ENCODE data around the gene NALCN. TPM values are rescaled to one million over a fixed set of nuclear protein-coding genes. Genes with fewer than 3 reads are reported as not detected.
A peak's percentile ranks its signal among the peaks of the same experiment; 100 is the strongest.

NALCN gene
- total RNA-seq, 1 donor = 11.2 TPM

DNA sequence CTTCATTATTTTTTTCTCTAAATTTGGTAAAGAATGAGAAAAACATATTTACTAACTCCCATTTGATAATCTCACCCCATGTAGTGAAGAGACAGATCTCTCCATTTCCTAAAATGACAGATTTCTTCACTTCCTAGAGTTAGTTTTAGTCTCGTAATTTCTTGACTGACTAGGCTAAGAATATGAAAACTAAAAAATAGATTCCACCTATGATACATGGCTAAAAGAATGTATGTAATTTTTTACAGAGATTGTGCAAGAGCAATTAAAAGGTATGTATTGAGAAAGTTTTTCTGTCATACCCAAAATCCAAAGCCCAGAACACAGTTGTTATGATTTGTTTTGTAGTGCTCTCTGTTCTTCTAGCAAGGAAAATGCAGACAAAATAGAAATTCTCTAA, 9.5 kb downstream of the NALCN start:
- H3K79me2 ChIP-seq (ENCODE audit: insufficient read depth, low read length) = peaks cover 11% of the 10 kb centered on the region
- peak overlapping the region; percentile 72 for H3K4me2 ChIP-seq (ENCODE audit: insufficient read depth, low read length)
- peak overlapping the region; percentile 31 for H2AFZ ChIP-seq (ENCODE audit: low read length)
- no peaks in the 10 kb centered on the region for H4K20me1 ChIP-seq (ENCODE audit: insufficient read depth, low read length)
- H3K9me3 ChIP-seq (ENCODE audit: low read depth, low read length) = no peaks in the 10 kb centered on the region
- peak overlapping the region; percentile 53 for H3K27ac ChIP-seq (ENCODE audit: low read depth, low read length)
- H3K4me3 ChIP-seq (ENCODE audit: insufficient read depth, low read length) = peak overlapping the region; percentile 5
- H3K4me1 ChIP-seq (ENCODE audit: insufficient read depth, low read length) = peaks cover 24% of the 10 kb centered on the region
- TF ChIP-seq, protein P1, sequence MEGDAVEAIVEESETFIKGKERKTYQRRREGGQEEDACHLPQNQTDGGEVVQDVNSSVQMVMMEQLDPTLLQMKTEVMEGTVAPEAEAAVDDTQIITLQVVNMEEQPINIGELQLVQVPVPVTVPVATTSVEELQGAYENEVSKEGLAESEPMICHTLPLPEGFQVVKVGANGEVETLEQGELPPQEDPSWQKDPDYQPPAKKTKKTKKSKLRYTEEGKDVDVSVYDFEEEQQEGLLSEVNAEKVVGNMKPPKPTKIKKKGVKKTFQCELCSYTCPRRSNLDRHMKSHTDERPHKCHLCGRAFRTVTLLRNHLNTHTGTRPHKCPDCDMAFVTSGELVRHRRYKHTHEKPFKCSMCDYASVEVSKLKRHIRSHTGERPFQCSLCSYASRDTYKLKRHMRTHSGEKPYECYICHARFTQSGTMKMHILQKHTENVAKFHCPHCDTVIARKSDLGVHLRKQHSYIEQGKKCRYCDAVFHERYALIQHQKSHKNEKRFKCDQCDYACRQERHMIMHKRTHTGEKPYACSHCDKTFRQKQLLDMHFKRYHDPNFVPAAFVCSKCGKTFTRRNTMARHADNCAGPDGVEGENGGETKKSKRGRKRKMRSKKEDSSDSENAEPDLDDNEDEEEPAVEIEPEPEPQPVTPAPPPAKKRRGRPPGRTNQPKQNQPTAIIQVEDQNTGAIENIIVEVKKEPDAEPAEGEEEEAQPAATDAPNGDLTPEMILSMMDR (IDR thresholded peaks at IDR 0.05; ENCODE audit: extremely low read depth, low read depth, low read length) = no peak
- DNase-seq (ENCODE audit: insufficient read length, low spot score, missing footprints) = no peak
- H3K36me3 ChIP-seq (ENCODE audit: insufficient read depth, low read length) = no peaks in the 10 kb centered on the region
- H3K27me3 ChIP-seq (ENCODE audit: insufficient read depth, low read length) = no peaks in the 10 kb centered on the region

DNA sequence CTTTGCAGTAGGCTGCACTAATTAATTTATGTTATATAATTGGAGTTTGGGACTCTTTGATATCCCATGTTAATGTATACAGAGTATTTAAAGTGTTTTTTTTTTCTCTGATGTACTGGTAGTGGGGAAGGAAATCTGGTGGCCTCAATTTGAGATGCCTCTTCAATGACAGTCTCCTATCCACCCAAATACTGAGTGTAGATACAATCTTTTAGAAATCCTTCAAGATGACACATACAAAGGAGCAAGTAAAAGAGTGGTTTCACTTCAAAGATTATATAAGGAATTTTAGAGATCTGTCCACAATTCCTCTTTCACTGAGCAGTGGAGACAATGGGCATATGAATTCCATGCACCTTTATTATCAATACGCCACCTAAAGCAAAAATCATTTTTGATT, 15.1 kb downstream of the NALCN start:
- TF ChIP-seq, protein P1 (IDR thresholded peaks at IDR 0.05; ENCODE audit: extremely low read depth, low read depth, low read length) = no peak
- H3K36me3 ChIP-seq (ENCODE audit: insufficient read depth, low read length) = no peaks in the 10 kb centered on the region
- peaks cover 35% of the 10 kb centered on the region for H3K4me1 ChIP-seq (ENCODE audit: insufficient read depth, low read length)
- DNase-seq (ENCODE audit: insufficient read length, low spot score, missing footprints) = no peak
- no peaks in the 10 kb centered on the region for H3K27me3 ChIP-seq (ENCODE audit: insufficient read depth, low read length)
- no peak overlapping the region for H3K4me2 ChIP-seq (ENCODE audit: insufficient read depth, low read length)
- no peak overlapping the region for H3K4me3 ChIP-seq (ENCODE audit: insufficient read depth, low read length)
- no peaks in the 10 kb centered on the region for H3K9me3 ChIP-seq (ENCODE audit: low read depth, low read length)
- H2AFZ ChIP-seq (ENCODE audit: low read length) = no peak overlapping the region
- no peak overlapping the region for H3K27ac ChIP-seq (ENCODE audit: low read depth, low read length)
- no peaks in the 10 kb centered on the region for H4K20me1 ChIP-seq (ENCODE audit: insufficient read depth, low read length)
- peaks cover 12% of the 10 kb centered on the region for H3K79me2 ChIP-seq (ENCODE audit: insufficient read depth, low read length)

DNA sequence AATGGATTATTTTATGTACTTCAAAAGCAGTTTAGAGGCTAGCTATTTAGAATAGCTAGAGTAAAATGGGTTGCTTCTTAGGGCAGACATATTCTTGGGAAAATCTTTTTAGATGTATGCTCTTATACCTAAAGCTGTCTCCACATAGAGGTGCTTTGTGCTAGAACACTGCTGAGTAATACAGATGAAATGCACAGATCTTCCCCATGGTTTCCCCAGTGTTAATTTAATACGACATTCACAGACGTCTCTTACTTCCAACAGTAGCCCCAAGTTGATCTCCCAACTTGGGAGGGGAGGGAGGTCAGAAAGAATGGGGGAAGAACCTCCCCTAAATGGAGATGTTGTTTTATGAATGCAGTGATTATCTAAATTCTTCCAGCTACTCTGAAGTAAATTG, 16.9 kb downstream of the NALCN start:
- no peak for DNase-seq (ENCODE audit: insufficient read length, low spot score, missing footprints)
- H3K4me2 ChIP-seq (ENCODE audit: insufficient read depth, low read length) = no peak overlapping the region

DNA sequence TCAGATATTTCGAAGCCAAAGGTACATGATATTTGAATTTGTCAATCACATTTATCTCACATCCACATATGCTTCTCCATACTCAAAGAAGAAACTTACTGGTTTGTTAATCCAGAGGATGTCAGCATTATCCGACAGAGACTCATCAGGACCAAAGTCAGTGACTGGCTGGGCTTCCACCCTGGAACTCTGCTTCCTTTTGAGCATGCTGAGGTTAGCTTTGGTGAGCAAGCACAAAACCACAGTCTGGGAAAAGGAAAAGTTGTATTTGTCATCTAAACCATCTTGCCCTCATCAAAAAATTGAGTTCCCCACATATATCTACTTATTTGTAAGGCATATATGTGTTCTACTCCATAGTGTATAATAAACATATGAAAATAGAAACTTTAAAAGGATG, 17.4 kb downstream of the NALCN start:
- peak overlapping the region; percentile 46 for H3K4me2 ChIP-seq (ENCODE audit: insufficient read depth, low read length)

More for the DNA sequence above, 16.9 kb downstream of the NALCN start:
- Histone ChIP-seq H3K27ac (ENCODE audit: low read depth, low read length) (peak overlapping the region; percentile 64), H3K27me3 (ENCODE audit: insufficient read depth, low read length) (no peaks in the 10 kb centered on the region), H4K20me1 (ENCODE audit: insufficient read depth, low read length) (no peaks in the 10 kb centered on the region), H3K79me2 (ENCODE audit: insufficient read depth, low read length) (peaks cover 5% of the 10 kb centered on the region), H3K4me3 (ENCODE audit: insufficient read depth, low read length) (no peak overlapping the region), H3K9me3 (ENCODE audit: low read depth, low read length) (no peaks in the 10 kb centered on the region), H2AFZ (ENCODE audit: low read length) (peak overlapping the region; percentile 2), H3K36me3 (ENCODE audit: insufficient read depth, low read length) (no peaks in the 10 kb centered on the region), H3K4me1 (ENCODE audit: insufficient read depth, low read length) (peaks cover 33% of the 10 kb centered on the region)
- TF ChIP-seq, protein P1 (IDR thresholded peaks at IDR 0.05; ENCODE audit: extremely low read depth, low read depth, low read length) = no peak

More for the DNA sequence above, 17.4 kb downstream of the NALCN start:
- H3K36me3 ChIP-seq (ENCODE audit: insufficient read depth, low read length) = no peaks in the 10 kb centered on the region
- no peak overlapping the region for H3K4me3 ChIP-seq (ENCODE audit: insufficient read depth, low read length)
- H3K27me3 ChIP-seq (ENCODE audit: insufficient read depth, low read length) = no peaks in the 10 kb centered on the region
- TF ChIP-seq, protein P1 (IDR thresholded peaks at IDR 0.05; ENCODE audit: extremely low read depth, low read depth, low read length) = no peak
- H3K79me2 ChIP-seq (ENCODE audit: insufficient read depth, low read length) = peaks cover 5% of the 10 kb centered on the region
- H3K4me1 ChIP-seq (ENCODE audit: insufficient read depth, low read length) = peaks cover 33% of the 10 kb centered on the region
- H2AFZ ChIP-seq (ENCODE audit: low read length) = no peak overlapping the region
- H3K9me3 ChIP-seq (ENCODE audit: low read depth, low read length) = no peaks in the 10 kb centered on the region
- H3K27ac ChIP-seq (ENCODE audit: low read depth, low read length) = peak overlapping the region; percentile 64
- H4K20me1 ChIP-seq (ENCODE audit: insufficient read depth, low read length) = no peaks in the 10 kb centered on the region
- DNase-seq (ENCODE audit: insufficient read length, low spot score, missing footprints) = peak; percentile 59

Data from osteoblast (primary cell).